WI38 (cell line): ENCODE results near the gene SYF2.

Experiments
- H3K4me3 ChIP-seq: 2 replicates; pipeline ENCODE4 v1.5.1; 2011; ENCODE audit warnings: low read depth, mild to moderate bottlenecking, control low read depth, low read length
- CTCF ChIP-seq: IDR thresholded peaks from 2 replicates; pipeline ENCODE4 v1.5.1; 2012; ENCODE audit warnings: low read depth, mild to moderate bottlenecking, control low read depth, low read length

SYF2 gene

GRCh38 chr1:25206201-25206600 lies 26.1 kb downstream of the SYF2 start:
- no peak for TF ChIP-seq CTCF
- no peak overlapping the region for H3K4me3 ChIP-seq

- TF ChIP-seq CTCF: no peak
- H3K4me3 ChIP-seq: no peak overlapping the region
Observed at GRCh38 chr1:25205786-25206185, 26.5 kb downstream of the SYF2 start.

- TF ChIP-seq CTCF: peak; percentile 52
Observed at GRCh38 chr1:25204797-25205480, 27.4 kb downstream of the SYF2 start.

GRCh38 chr1:25201006-25201405 lies 31.3 kb downstream of the SYF2 start:
- TF ChIP-seq CTCF: no peak
- H3K4me3 ChIP-seq: no peak overlapping the region

More at GRCh38 chr1:25204797-25205480, 27.4 kb downstream of the SYF2 start:
- no peak overlapping the region for H3K4me3 ChIP-seq

- H3K4me3 ChIP-seq: no peak overlapping the region
- TF ChIP-seq CTCF: no peak
Observed at GRCh38 chr1:25199819-25200620, 32.3 kb downstream of the SYF2 start.

GRCh38 chr1:25198663-25199252 lies 33.5 kb downstream of the SYF2 start:
- no peak overlapping the region for H3K4me3 ChIP-seq
- TF ChIP-seq CTCF: no peak
